HG02763 (cell line): ENCODE results near the gene ST6GAL1.
"Not testable (repeated sequence)": the region's sequence is repeated elsewhere in the genome, so short reads cannot be mapped to it uniquely, and the experiment has no call there.

Experiments
- ATAC-seq: cut with Tn5 transposase; IDR thresholded peaks from one replicate; pipeline ENCODE4 v1.9.1; 2021; ENCODE audit warnings: mild to moderate bottlenecking, moderate library complexity; ENCODE audit not compliant: unreplicated experiment

The ST6GAL1 gene

GRCh38 chr3:186991470-186991869 is 61.1 kb downstream of the ST6GAL1 start:
- no peak for ATAC-seq

GRCh38 chr3:186992096-186992495 is 61.8 kb downstream of the ST6GAL1 start:
- not testable (repeated sequence) for ATAC-seq

DNA sequence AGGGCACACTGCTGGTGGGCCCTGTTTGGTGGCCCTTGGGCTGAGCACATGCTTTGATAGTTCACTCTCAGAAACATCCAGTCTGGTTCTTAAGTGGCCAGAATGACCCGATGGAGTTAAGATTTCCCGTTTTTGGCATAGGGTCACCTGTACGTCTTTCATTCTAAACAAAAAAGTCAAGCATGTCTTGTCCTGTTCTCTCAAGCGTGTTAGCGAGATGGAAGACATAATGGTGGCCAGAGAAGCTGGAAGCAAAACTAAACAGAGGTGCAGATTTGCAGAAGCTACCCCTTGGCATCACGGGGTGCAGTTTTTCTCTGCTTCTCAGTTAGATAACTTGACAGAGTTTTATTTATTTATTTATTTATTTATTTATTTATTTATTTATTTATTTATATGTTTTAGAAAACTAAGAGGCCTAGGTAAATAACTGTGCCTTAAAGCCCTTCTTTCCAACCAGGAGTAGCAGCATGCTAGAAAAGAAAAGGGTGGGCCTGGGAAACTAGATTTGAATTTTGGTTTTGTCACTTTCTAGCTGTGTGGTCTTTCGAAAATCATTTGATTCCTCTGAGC is 63.0 kb downstream of the ST6GAL1 start:
- no peak for ATAC-seq

GRCh38 chr3:186994000-186994955 is 64.0 kb downstream of the ST6GAL1 start:
- no peak for ATAC-seq

- ATAC-seq: peak; percentile 30
Measured at GRCh38 chr3:186996356-186996755, 66.0 kb downstream of the ST6GAL1 start.

DNA sequence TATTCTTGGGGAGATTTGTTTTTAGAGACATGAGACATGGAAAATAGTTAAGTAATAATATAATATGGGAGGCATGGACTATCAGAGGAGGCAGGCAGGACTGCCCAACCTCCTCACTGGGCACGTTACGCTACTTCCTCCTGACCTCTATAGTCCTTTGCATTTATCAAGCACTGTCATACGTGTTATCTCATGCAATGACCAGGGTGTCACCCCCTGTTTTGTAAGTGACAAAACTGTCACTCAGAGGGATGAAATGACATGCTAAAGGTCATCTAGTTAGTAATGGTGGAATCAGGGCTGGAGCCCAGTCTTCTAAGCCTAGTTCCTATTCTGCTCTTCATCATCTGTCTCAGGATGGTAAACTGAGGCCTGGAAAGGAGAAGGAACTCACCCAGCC is 66.7 kb downstream of the ST6GAL1 start:
- no peak for ATAC-seq

GRCh38 chr3:186997473-186997939 is 67.2 kb downstream of the ST6GAL1 start:
- ATAC-seq: no peak

- ATAC-seq: no peak
Measured at GRCh38 chr3:186998937-186999368, 68.6 kb downstream of the ST6GAL1 start.

DNA sequence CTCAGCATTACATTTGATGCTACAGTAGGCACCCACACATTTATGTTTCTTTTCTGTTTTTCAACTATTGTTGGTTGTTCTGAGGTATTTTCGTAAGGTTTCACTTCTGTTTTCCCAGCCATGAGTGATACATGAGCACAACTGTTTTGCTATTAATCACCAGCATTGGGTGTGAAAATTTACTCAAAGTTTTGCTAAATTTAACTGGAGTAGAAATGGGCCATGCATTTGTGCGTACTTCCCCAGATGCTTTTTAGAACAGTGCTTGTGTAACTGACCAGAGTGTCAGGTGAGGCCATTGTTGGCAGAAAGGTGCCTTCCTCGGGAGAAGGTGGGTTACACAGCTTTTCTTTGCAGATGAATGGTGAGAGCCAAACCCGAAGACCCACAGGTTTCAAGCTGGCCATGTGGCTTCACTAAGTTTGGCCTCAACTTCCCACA is 70.4 kb downstream of the ST6GAL1 start:
- ATAC-seq: peak; percentile 53

- no peak for ATAC-seq
Measured at GRCh38 chr3:187002915-187003314, 72.6 kb downstream of the ST6GAL1 start.

GRCh38 chr3:187005827-187006481 is 75.6 kb downstream of the ST6GAL1 start:
- ATAC-seq: no peak

- ATAC-seq: no peak
Measured at GRCh38 chr3:187006864-187007630, 76.7 kb downstream of the ST6GAL1 start.

GRCh38 chr3:187010382-187010781 is 80.1 kb downstream of the ST6GAL1 start:
- ATAC-seq: not testable (repeated sequence)

- no peak for ATAC-seq
Measured at GRCh38 chr3:187011915-187012314, 81.6 kb downstream of the ST6GAL1 start.

- ATAC-seq: no peak
Measured at GRCh38 chr3:187012609-187013051, 82.3 kb downstream of the ST6GAL1 start.

DNA sequence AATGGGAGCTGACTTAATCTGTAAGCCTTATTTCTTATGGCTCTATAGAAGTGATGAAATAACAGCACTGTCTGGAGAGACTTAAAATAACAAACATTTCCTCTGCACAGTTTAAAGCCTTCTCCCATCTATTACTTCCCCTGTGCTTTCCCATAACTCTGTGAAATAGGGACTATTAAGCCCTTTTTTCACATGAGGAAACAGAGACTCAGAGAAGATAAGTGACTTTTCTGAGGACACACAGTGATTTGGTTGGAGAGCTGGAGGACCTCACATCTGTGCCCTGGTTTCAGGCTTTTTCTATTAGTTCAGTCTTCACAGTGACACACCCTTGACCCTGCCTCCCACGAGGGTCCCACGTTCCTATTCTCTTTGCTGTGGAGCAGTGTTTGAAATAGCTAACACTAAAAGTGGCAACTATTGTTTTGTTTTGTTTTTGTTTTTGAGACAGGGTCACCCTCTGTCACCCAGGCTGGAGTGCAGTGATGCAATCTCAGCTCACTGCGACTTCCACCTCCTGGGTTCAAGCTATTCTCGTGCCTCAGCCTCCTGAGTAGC is 82.9 kb downstream of the ST6GAL1 start:
- ATAC-seq: no peak

- ATAC-seq: no peak
Measured at GRCh38 chr3:187014417-187014864, 84.1 kb downstream of the ST6GAL1 start.

DNA sequence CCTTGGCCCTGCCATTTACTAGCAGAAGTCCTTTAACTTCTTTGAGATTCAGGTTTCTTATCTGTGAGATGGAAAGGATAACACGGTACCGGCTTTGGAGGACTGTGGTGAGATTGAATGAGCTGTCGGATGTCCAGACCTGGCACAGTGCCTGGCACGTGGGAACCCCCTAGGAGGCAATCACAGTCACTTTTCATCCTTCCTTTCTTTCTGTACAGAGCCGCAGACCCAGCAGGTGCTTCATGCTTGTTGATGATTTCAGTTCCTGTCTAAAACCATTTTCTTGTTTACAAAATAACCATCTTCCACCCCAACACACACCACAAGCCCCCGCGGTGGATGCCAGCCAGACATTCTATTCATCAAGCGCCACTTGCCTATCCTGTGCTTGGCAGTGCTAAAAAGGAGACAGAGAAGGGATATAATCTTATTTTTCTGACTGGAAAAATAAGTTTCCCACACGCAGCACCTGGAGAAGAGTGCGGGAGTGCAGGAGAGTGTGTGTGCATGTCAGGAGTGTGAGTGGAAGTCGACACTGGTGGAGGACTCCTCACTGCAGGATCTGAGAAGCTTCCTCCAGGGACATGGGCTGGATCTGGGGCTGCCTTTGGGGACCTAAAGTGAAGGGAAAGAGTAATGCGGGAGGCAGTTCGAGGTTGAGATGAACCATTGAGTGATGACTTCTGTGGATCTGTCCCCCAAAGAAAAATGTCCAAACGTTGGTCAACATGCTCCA is 85.7 kb downstream of the ST6GAL1 start:
- ATAC-seq: peak; percentile 64

DNA sequence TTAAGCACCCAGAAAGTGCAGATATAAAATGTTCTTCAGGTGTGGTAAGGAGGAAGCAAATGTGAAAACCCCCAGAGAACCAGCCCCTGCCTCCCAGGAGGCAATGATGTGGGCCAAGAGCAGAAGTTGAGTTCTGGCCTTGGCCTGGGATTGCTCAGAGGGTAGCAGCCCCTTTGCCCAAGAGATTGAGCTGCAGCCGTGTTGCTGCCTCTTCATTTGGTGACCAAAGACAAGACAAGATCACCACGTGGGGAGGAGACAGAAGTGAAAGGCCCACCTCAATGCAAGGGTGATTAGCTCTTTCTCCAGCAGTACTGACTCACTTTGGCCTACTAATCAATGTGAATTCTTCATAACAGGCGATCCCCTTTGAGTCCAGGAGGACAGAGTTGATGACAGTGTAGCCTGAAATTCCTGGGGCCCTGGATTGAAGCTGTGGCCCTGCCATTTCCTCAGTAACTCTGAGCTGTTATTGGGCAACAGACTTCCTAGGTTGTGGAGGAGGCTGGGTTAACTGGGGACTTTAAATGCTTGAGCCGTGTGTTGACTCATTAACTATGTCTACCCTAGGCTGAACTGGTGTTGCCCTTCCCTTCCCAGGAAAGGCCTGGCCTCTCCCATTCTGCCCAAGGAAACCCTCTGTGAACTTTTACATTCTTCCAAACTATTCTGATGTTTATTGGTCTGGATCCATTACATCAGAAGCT is 86.5 kb downstream of the ST6GAL1 start:
- no peak for ATAC-seq
